Natural killer cell (primary cell): Measurements from ENCODE around the gene SPOCD1. TPM values are rescaled to one million over a fixed set of nuclear protein-coding genes. Genes with fewer than 3 reads are reported as not detected.

Experiments
- ATAC-seq, 3 donors: fragments of 150-1000 bp in 2 of 3; fragments of 200-7000 bp in 1 of 3; cut with Tn5 transposase; 1 replicate in 1 of 3; 2 replicates in 2 of 3; pipeline ENCODE4 v1.10.0; 2021; ENCODE audit warnings: mild to moderate bottlenecking in 2 of 3, moderate library complexity in 2 of 3
- DNase-seq, 2 donors: peaks; one replicate each; pipeline versions ENCODE4 v3.0.0 to v3.0.0-alpha.2; 2013 to 2021; ENCODE audit warnings: mixed read lengths in 1 of 2
- H3K27ac ChIP-seq: one replicate; pipeline ENCODE4 v1.5.1; 2013; ENCODE audit warnings: mild to moderate bottlenecking, low read length
- H3K27me3 ChIP-seq: one replicate; pipeline ENCODE4 v1.6.1; 2013; ENCODE audit warnings: low read length; ENCODE audit not compliant: control insufficient read depth, insufficient read depth
- H3K36me3 ChIP-seq: one replicate; pipeline ENCODE4 v1.6.1; 2013; ENCODE audit warnings: low read length; ENCODE audit not compliant: control insufficient read depth, insufficient read depth
- H3K4me1 ChIP-seq: one replicate; pipeline ENCODE4 v1.6.1; 2013; ENCODE audit warnings: low read length; ENCODE audit not compliant: control insufficient read depth, insufficient read depth
- H3K4me3 ChIP-seq: one replicate; pipeline ENCODE4 v1.5.1; 2013; ENCODE audit warnings: low read length
- H3K9me3 ChIP-seq: one replicate; pipeline ENCODE4 v1.6.1; 2013; ENCODE audit warnings: low read length; ENCODE audit not compliant: control insufficient read depth, insufficient read depth
- H3K27ac Mint-ChIP-seq, 2 donors: one replicate each; pipeline ENCODE4 v1.8.0; 2022; ENCODE audit warnings: mild to moderate bottlenecking in 2 of 2, mixed read lengths in 2 of 2, moderate library complexity in 1 of 2
- H3K27me3 Mint-ChIP-seq, 2 donors: one replicate each; pipeline ENCODE4 v1.8.0; 2022; ENCODE audit warnings: low read depth in 2 of 2, mixed read lengths in 2 of 2
- H3K36me3 Mint-ChIP-seq: one replicate; pipeline ENCODE4 v1.8.0; 2022; ENCODE audit warnings: mixed read lengths
- H3K4me1 Mint-ChIP-seq, 2 donors: one replicate each; pipeline ENCODE4 v1.8.0; 2022; ENCODE audit warnings: mixed read lengths in 2 of 2
- H3K4me3 Mint-ChIP-seq: one replicate; pipeline ENCODE4 v1.8.0; 2022; ENCODE audit warnings: mild to moderate bottlenecking, moderate library complexity, mixed read lengths
- H3K9me3 Mint-ChIP-seq, 2 donors: one replicate each; pipeline ENCODE4 v1.8.0; 2022; ENCODE audit warnings: mixed read lengths in 2 of 2
- CTCF ChIP-seq: fragments of 200-600 bp; IDR thresholded peaks from one replicate; pipeline ENCODE4 v1.8.0; 2022; ENCODE audit warnings: antibody characterized with exemption
- WGBS: methylation state at CpG from one replicate; pipeline ENCODE4 v1.1.7; 2013; ENCODE audit warnings: missing lambda C conversion rate; ENCODE audit not compliant: insufficient coverage; 5-methylcytosine and 5-hydroxymethylcytosine counted together
- intact Hi-C: fragments of 100-400 bp; cut with micrococcal nuclease; formaldehyde crosslinking; loops from one replicate; pipeline ENCODE4 v1.14.2; 2022
- total RNA-seq, 4 donors: library from RNA; stranded (reverse); fragments of 120-200 nt in 1 of 4; gene quantifications; one replicate each; pipeline versions ENCODE4 v1.2.3 to v1.2.4, GENCODE V29; 2013 to 2022

SPOCD1 gene
- total RNA-seq, 3 donors from 2014 or later (not counting 1 experiment from before 2014, with no cell fraction given), result 0.54 to 0.68 TPM; not detected in 1

- intact Hi-C loops, result no loop called here
- peaks cover 38 to 39% of the 10 kb centered on the region in 2 donors for H3K4me1 Mint-ChIP-seq
- no peaks in the 10 kb centered on the region for H3K27me3 Mint-ChIP-seq
- WGBS, result 94% methylated on average over 8 of the region's 8 CpGs
- no peaks in the 10 kb centered on the region for H3K27me3 ChIP-seq
- H3K36me3 ChIP-seq, result no peaks in the 10 kb centered on the region
- no peaks in the 10 kb centered on the region for H3K36me3 Mint-ChIP-seq
- H3K27ac Mint-ChIP-seq, result no peak overlapping the region
- DNase-seq (no peak), ATAC-seq (no peak)
- H3K9me3 ChIP-seq, result no peaks in the 10 kb centered on the region
- H3K4me3 ChIP-seq, result no peak overlapping the region
- no peak overlapping the region for H3K27ac ChIP-seq
- no peak overlapping the region for H3K4me3 Mint-ChIP-seq
- H3K4me1 ChIP-seq, result peaks cover 35% of the 10 kb centered on the region
- H3K9me3 Mint-ChIP-seq, result no peaks in the 10 kb centered on the region
- no peak for TF ChIP-seq CTCF
These were observed 14.7 kb upstream of the SPOCD1 start for GRCh38 chr1:31830511-31830910.

GRCh38 chr1:31830065-31830464, 14.2 kb upstream of the SPOCD1 start:
- 97% methylated on average over 10 of the region's 10 CpGs for whole genome bisulfite sequencing
- Mint-ChIP-seq H3K9me3 (no peaks in the 10 kb centered on the region), H3K4me3 (no peak overlapping the region), H3K4me1 (peaks cover 38 to 39% of the 10 kb centered on the region in 2 donors), H3K36me3 (no peaks in the 10 kb centered on the region), H3K27ac (no peak overlapping the region), H3K27me3 (no peaks in the 10 kb centered on the region)
- H3K4me3 ChIP-seq, result no peak overlapping the region
- H3K36me3 ChIP-seq, result no peaks in the 10 kb centered on the region
- peaks cover 35% of the 10 kb centered on the region for H3K4me1 ChIP-seq
- H3K27me3 ChIP-seq, result no peaks in the 10 kb centered on the region
- DNase-seq (no peak), ATAC-seq (no peak)
- no peaks in the 10 kb centered on the region for H3K9me3 ChIP-seq
- H3K27ac ChIP-seq, result no peak overlapping the region
- TF ChIP-seq CTCF, result no peak
- intact Hi-C loops, result no loop called here

- H3K36me3 ChIP-seq, result no peaks in the 10 kb centered on the region
- peak overlapping the region in 1 of 2 donors; percentile 95 for H3K27ac Mint-ChIP-seq
- H3K4me3 ChIP-seq, result no peak overlapping the region
- no peak for DNase-seq
- H3K27me3 ChIP-seq, result no peaks in the 10 kb centered on the region
- H3K27ac ChIP-seq, result no peak overlapping the region
- no peaks in the 10 kb centered on the region for H3K36me3 Mint-ChIP-seq
- H3K4me1 Mint-ChIP-seq, result peaks cover 38 to 39% of the 10 kb centered on the region in 2 donors
- H3K27me3 Mint-ChIP-seq, result no peaks in the 10 kb centered on the region
- ATAC-seq, result no peak
- peaks cover 35% of the 10 kb centered on the region for H3K4me1 ChIP-seq
- no peaks in the 10 kb centered on the region for H3K9me3 Mint-ChIP-seq
- no peaks in the 10 kb centered on the region for H3K9me3 ChIP-seq
- WGBS, result 95% methylated on average over 15 of the region's 15 CpGs
- no peak for TF ChIP-seq CTCF
- intact Hi-C loops, result loop anchor here (5.0 kb wide), 1 partner anchor 43 kb away; no protein-coding TSS in a partner anchor
- H3K4me3 Mint-ChIP-seq, result peak overlapping the region; percentile 9
These were observed 13.3 kb upstream of the SPOCD1 start for GRCh38 chr1:31828926-31829690.
